Uterus (tissue), 2 donors: ENCODE measurements around the gene DARS2.
"Not testable (repeated sequence)": the region's sequence is repeated elsewhere in the genome, so short reads cannot be mapped to it uniquely, and the experiment has no call there.

Experiments used
- CTCF ChIP-seq, 4 experiments: fragments of 200-600 bp in 2 of 4; fragments of 450-650 bp in 2 of 4; sonication (generic) in 2 of 4; IDR thresholded peaks; one replicate each; pipeline ENCODE4 v1.5.1; 2016 to 2019; ENCODE audit warnings: antibody characterized with exemption in 4 of 4, mild to moderate bottlenecking in 2 of 4, moderate library complexity in 1 of 4
- POLR2A ChIP-seq, 2 donors: fragments of 450-650 bp; IDR thresholded peaks; one replicate each; pipeline ENCODE4 v1.6.1; 2016; ENCODE audit warnings: antibody characterized with exemption in 2 of 2, mild to moderate bottlenecking in 1 of 2, moderate library complexity in 1 of 2

- TF ChIP-seq CTCF, POLR2A (IDR thresholded peaks at IDR 0.05): not testable (repeated sequence)
Measured at GRCh38 chr1:173862146-173862768, 37.8 kb downstream of the DARS2 start.
